NCI-H510A (cell line): ENCODE data around the gene NACA.
"Not testable (repeated sequence)": the region's sequence is repeated elsewhere in the genome, so short reads cannot be mapped to it uniquely, and the experiment has no call there.

Source experiments
- DNase-seq: peaks from one replicate; lab custom pipeline; 2025; lab: John Stamatoyannopoulos, UW

The NACA gene

GRCh38 chr12:56724972-56725722 is at the start of gene NACA:
TSS of gene NACA (minus strand) at chr12:56725299. CDS start at chr12:56724521, 778 bp downstream.
- peak; percentile 96 for DNase-seq

DNA sequence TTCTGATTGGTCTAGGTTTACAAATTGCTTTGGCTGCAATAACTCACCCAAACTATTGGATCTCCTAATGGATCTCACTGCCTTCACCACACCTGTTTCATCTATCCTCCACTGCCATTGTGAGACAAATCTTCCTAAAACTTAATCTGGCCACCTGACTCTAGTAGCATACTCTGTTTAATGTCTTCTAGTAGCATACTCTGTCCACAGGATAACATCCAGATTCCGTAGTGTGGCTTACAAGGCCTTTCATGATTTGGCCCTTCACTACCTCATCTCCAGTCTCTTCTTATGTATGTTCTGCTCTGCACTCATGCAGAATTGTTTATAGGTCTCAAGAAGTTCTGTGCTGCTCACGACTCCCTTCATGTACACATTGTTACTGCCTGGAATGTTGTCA is 48.0 kb upstream of the NACA start:
- DNase-seq, result no peak

GRCh38 chr12:56772625-56773024 is 47.5 kb upstream of the NACA start:
- DNase-seq, result no peak

- DNase-seq, result no peak
These were observed 44.8 kb upstream of the NACA start for GRCh38 chr12:56769868-56770267.

- DNase-seq, result no peak
These were observed 43.3 kb upstream of the NACA start for GRCh38 chr12:56768424-56768823.

DNA sequence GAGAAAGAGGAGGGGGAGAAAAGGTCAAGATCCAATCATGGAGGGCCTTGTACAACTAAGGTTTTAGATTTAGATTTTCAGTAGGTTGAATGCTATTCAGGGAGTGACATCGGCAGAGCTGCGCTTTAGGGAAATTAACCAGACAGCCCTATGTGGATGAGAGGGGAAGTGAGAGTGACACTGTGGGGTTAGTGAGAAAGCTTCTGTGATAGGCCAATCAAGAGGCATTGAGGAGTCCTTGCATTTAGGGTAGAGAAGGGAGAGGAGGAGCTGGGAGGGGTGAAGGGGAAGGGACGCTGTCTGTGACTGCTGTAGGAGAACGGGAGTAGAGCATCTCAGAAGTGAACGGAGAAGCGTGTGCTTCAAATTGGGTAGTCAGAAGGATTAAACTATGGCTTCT is 41.4 kb upstream of the NACA start:
- no peak for DNase-seq

DNA sequence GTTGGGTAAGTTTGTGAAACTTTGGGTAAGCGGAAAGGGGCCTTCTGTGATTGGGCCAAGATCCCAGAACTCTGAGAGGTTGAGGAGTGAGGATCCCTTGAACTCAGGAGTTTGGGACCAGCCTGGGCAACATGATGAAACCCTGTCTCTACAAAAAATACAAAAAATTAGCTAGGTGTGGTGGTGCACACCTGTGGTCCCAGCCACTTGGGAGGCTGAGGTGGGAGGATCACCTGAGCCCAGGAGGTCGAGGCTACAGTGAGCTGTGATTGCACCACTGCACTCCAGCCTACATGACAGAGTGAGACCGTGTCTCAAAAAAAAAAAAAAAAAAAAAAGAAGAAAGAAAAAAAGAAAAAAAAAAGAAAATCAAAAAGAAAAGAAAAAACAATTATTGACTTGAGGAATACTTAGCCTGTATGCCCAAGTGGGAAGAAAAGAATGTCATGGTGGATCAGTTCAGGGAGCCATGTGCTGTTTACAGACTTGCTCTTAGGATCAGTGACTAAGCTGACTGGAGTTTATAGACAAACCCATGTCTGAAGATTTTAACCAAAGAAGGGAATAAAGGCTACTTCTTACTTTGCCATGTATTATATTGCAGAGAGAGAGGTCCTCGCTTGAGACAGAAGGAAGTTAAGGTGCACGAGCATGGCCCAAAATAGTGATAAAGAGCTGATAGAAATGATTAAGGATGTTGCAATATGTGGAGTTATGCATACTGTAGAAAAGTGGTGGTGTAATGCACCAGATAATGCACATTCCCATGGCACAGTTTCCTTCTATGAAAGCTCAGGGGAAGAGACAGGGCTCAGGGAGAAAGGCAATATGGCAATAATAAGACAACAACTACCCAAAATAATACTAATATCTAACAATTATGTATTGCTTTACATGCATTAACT is 38.9 kb upstream of the NACA start:
- DNase-seq, result no peak

DNA sequence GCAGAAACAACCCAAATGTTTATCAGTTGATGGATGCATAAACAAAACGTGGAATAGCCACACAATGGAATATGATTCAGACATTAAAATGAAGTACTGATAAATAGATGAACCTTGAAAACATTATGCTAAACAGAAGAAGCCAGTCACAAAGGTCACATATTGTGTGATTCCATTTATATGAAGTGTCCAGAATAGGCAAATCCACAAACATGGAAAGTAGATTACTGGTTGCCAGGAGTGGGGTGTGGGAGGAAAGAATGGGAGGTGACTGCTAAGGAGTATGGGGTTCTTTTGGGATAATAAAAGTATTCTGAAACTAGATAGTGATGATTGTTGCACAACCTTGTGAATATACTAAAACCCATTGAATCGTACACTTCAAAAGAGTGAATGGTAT is 36.7 kb upstream of the NACA start:
- DNase-seq, result no peak

- DNase-seq, result no peak
These were observed 35.4 kb upstream of the NACA start for GRCh38 chr12:56760460-56760859.

DNA sequence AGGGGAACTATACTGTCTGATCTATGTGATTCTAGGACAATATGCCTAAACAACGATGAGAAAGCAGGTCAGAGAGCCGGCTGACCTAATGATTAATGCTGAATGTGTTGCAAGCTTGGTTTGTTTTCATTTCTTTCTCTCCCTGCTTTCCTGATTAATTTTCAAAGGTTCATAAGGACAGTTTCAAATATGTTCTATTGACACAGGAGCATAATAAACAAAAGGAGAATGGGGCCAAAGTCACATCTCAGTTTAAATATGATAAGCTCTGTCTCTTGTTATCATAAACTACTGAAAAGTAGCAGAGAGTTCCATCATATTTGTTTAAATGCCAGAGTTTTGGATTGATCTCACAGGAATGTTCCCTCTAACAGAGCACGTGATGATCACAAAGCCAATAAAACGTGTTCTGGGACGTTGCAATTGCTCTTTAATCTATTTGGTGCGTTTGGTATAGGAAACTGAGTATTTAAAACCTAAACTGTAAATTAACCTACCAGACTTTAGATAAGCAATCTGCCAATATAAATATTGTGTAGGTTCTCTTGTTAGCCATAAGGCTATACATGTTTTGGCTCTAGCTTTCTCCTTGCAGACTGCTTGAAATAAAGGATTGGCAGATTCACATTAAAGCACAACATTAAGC is 34.3 kb upstream of the NACA start:
- DNase-seq, result no peak

- DNase-seq, result no peak
These were observed 33.7 kb upstream of the NACA start for GRCh38 chr12:56758728-56759262.

GRCh38 chr12:56757971-56758370 is 32.9 kb upstream of the NACA start:
- DNase-seq, result not testable (repeated sequence)

DNA sequence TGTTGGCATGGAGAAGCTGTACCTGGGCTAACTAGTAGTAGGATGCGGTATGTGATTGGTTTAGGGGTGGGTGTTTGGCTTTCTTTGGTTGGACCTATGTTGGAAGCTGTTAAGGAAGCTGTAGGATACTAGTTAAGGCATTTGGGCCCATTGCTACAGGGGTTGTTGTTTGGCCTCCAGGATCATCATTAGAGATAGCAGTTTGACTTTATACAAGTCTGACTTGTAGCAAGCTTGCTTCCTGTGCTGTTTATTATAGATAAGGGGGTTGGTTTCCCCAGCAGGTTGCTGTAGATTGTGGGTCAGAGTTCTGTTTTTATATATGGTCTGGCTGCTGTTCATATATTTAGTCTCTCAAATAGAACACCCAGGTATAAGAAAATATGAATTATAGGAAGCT is 28.5 kb upstream of the NACA start:
- no peak for DNase-seq

- peak; percentile 92 for DNase-seq
These were observed 26.9 kb upstream of the NACA start, which contains the start of gene PRIM1 for GRCh38 chr12:56751712-56752598. TSS of gene PRIM1 (minus strand) at chr12:56752323. CDS start at chr12:56752298, 25 bp downstream.

DNA sequence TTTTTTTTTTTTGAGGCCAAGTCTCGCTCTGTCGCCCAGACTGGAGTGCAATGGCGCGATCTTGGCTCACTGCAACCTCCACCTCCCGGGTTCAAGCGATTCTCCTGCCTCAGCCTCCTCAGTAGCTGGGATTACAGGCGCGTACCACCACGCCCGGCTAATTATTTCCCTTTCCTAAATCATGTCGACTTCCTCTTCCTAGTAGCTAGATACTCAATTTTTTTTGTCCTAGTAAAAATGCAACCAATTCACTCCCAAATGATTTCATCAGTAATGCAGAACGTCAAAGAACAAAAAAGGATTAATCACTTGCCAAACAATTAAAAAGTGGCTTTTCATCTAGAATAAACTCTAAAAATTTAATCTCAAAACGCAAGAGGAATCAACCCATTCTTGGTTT is 25.5 kb upstream of the NACA start:
- not testable (repeated sequence) for DNase-seq

DNA sequence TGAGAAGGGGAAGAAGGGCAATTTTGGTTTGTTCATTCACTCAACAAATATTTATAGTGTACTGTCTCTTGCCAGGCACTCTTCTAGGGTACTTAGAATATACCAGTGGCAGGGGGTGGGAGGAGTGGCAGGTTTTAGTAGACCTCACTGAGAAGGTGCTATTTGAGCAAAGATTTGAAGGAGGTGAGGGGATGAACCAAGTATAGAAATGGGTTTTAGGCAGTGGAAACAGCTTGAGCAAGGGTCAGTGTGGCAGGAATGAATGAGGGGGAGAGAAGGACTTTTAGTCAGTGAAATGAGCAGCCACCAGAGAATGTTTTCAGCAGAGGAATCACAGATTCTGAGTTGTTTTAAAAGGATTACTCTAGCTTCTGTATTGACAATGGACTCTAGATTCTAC is 24.8 kb upstream of the NACA start:
- no peak for DNase-seq

GRCh38 chr12:56749359-56749758 is 24.3 kb upstream of the NACA start:
- DNase-seq, result no peak

DNA sequence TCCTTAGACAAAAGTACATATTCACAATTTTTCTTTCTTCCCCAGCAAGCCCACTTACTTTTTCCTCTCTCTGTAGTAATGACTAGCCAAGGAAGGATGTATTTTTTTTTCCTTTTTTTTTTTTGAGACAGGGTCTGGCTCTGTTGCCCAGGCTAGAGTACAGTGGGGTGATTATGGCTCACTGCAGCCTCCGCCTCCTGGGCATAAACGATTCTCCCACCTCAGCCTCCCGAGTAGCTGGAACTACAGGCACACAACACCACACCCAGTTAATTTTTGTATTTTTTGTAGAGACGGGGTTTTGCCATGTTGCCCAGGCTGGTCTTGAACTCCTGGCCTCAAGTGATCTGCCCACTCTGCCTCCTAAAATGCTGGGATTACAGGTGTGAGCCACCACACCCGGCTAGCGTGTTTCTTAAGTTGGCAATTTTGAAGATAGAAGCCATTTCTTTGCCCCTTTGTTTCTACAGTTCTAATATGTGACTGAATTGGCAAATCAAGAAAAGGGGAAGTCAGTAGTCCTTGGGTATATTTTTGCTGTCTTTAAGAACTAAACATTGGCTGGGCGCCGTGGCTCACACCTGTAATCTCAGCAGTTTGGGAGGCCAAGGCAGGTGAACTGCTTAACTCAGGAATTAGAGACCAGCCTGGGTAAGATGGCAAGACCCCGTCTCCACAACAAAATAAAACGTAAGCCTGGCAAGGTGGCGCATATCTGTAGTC is 3.2 kb upstream of the NACA start:
- DNase-seq, result no peak

DNA sequence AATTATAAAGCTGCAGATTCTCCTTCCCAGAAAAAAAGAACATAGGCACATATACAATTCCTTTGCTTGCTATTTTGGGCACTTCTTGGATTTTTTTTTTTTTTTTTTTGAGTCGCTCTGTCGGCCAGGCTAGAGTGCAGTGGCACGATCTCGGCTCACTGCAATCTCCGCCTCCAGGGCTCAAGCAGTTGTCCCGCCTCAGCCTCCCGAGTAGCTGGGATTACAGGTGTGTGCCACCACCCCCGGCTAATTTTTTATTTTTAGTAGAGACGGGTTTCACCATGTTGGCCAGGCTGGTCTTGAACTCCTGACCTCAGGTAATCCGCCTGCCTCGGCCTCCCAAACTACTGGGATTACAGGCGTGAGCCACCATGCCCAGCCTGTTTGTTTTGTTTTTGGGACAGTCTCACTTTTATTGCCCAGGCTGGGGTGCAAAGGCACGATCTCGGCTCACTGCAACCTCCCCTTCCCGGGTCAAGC is 1.1 kb upstream of the NACA start:
- DNase-seq, result not testable (repeated sequence)

DNA sequence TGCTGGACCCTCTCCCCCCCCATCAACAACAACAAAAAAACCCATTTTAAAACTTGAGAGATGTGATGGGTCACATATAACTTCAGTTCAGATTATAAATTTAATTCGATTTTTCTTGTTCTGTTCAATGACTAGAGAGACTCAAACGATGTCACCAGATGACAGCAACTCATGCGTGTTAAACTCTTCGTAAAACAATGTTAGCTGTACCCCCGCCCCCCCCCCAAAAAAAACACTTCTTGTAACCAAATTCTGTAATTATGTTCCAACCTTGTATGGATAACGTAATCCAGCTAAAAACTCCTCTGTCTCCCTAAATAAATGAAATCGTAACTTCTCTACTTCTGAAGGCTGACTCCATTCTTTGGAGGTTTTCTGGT is 614 bp upstream of the NACA start:
- DNase-seq, result no peak

DNA sequence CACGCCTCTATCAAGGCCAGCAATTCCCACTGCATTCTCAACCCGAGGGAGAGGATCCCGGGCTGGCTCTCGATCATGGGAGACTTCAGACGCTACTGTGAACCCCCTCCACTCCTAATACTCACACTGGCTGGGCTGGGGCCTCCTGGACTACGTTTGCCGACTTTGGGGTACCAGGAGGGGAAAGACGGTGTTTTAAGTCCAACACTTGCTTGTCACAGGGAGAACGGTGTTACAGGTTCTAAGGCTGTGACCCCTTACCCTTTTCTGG is 463 bp downstream of the NACA start:
- no peak for DNase-seq
